VCaP (cell line): ENCODE data around the gene FAM229B.
A peak's percentile ranks its signal among the peaks of the same experiment; 100 is the strongest.

Experiments
- H3K27ac ChIP-seq: fragments of 450-650 bp; 2 replicates; pipeline ENCODE4 v1.5.1; 2017
- TF ChIP-seq, protein P1 (sequence below): fragments of 450-650 bp; conservative IDR thresholded peaks from 2 replicates; pipeline ENCODE4 v1.5.1; 2017; ENCODE audit warnings: mild to moderate bottlenecking, moderate library complexity

Gene FAM229B, protein sequence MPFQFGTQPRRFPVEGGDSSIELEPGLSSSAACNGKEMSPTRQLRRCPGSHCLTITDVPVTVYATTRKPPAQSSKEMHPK

DNA sequence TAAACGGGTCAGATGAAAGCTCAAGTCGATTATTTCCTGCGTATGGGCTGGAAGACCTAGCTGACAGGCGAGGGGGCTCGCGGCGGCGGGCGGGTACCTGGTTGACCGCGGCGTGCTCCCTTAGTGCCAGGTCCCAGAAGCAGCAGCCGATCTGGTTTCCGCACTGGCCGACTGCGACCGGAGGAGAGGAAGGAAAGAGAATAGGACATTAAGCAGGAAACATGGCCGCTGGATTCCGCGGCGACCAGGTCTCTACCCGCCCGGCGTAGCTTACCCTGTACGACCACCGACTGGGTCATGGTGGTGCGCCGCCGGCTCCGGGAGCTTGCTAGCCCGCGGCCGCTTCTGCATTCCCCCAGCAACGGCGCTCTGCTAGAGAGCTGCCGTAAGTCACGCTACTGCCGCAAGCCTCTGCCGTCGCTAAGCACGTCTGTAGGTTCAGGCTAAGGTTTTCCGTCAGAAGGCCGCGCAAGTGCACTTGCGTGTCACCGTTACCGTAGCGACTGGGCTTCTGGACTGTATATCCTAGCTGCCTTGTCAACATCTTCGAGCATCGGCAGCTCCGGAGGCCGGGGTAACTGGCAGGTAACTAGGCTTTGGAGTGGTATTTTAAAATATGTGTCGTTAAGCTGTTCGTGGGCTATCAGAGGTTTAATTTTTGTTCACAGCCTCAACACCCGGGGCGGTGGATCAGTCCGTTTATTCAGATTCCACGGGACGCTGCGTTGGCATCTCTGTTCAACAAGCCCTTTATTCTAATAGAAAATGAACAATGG lies at the start of gene FAM229B, which contains the start of gene TUBE1:
FAM229B (plus strand) TSS at position 456 of the 776 bp plus-strand sequence. CDS start 11,693 bp downstream, outside the sequence.
TUBE1 (minus strand) TSS at position 347 of the 776 bp plus-strand sequence; CDS start at position 299, 48 bp downstream.
- TF ChIP-seq, protein P1, sequence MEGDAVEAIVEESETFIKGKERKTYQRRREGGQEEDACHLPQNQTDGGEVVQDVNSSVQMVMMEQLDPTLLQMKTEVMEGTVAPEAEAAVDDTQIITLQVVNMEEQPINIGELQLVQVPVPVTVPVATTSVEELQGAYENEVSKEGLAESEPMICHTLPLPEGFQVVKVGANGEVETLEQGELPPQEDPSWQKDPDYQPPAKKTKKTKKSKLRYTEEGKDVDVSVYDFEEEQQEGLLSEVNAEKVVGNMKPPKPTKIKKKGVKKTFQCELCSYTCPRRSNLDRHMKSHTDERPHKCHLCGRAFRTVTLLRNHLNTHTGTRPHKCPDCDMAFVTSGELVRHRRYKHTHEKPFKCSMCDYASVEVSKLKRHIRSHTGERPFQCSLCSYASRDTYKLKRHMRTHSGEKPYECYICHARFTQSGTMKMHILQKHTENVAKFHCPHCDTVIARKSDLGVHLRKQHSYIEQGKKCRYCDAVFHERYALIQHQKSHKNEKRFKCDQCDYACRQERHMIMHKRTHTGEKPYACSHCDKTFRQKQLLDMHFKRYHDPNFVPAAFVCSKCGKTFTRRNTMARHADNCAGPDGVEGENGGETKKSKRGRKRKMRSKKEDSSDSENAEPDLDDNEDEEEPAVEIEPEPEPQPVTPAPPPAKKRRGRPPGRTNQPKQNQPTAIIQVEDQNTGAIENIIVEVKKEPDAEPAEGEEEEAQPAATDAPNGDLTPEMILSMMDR, result no peak
- peak within 1 kb of the TSS; percentile 80 for H3K27ac ChIP-seq

DNA sequence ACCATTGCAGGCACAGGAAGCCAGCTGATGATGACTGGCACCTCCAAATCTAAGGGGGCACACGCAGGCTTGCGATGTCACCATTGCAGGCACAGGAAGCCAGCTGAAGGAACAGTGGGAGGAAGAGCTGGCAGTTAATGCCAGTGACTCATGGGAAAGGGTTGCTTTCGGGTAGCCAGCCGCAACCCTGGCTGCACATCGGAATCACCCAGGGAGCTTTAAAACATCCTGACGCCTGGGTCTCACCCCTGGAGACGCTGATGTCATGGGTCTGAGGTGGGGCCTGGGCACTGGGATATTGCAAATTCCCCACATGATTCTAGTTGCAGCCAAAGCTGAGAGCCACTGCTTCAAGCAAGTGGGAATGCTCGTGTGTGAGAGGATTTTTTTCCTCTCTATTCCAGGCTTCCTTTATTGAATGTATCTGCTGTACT lies 49.6 kb upstream of the FAM229B start:
- TF ChIP-seq, protein P1, result no peak
- H3K27ac ChIP-seq, result no peak overlapping the region

DNA sequence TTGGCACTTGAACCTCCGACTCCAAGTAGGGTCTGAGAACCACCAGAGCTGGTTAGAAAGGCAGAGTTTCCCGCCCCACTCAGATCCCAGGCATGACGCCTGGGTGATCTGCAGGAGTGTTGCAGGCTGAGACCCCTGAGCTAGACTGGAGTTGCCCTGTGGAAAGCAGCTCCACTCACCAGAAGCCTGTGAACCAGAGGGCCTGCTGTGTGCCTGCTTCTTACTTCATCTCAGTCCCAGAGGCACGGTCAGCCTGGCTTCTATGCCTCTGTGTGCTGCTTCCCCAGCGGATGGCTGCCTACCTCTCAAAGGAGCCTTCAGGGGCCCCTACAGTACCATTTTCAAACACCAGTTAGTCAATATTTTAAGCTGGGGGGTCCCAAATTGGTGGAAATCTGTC lies 49.1 kb upstream of the FAM229B start:
- no peak overlapping the region for H3K27ac ChIP-seq
- TF ChIP-seq, protein P1, result no peak

GRCh38 chr6:112038756-112039430 lies 48.5 kb upstream of the FAM229B start:
- no peak overlapping the region for H3K27ac ChIP-seq
- TF ChIP-seq, protein P1, result no peak

- TF ChIP-seq, protein P1, result no peak
Measured at GRCh38 chr6:112039431-112039770, 48.0 kb upstream of the FAM229B start.

DNA sequence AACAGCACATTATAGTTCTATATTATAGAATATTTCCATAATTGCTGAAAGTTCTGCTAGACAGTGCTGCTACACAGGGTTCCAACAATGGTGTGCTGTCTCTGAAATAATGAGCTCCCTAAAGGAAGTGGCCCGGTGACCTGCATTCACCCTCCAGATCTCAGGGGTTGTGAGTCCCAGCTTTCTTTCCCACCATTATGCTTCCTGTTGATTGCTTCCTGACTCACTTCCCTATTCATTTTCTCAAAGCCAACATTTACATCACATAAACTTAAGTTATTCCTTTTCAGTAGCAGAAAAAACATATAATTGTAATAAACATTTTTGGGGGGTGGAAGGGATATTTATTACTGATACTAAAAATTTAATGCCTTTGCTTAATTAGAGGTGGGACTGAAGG lies 46.4 kb upstream of the FAM229B start:
- TF ChIP-seq, protein P1, result no peak
- no peak overlapping the region for H3K27ac ChIP-seq

More at GRCh38 chr6:112039431-112039770, 48.0 kb upstream of the FAM229B start:
- no peak overlapping the region for H3K27ac ChIP-seq

- TF ChIP-seq, protein P1, result no peak
- H3K27ac ChIP-seq, result no peak overlapping the region
Measured at GRCh38 chr6:112041535-112041934, 45.9 kb upstream of the FAM229B start.
